ENCODE results near the gene CHRNG.
A peak's percentile ranks its signal among the peaks of the same experiment; 100 is the strongest.

CHRNG gene

GRCh38 chr2:232516551-232516950, 22.9 kb upstream of the CHRNG start:
- no peak for TF ChIP-seq CTCF (IDR thresholded peaks at IDR 0.05; ENCODE audit: extremely low read depth, insufficient read depth, missing control alignments)

GRCh38 chr2:232518844-232519243, 20.6 kb upstream of the CHRNG start:
- no peak for DNase-seq (ENCODE audit: low spot score)
- in situ Hi-C loops (cut with MboI; ENCODE audit: low pct_unique_long_range_greater_than_20kb, low sequenced_read_pairs, unreplicated experiment): no loop called here
- no peak for TF ChIP-seq CTCF (IDR thresholded peaks at IDR 0.05; ENCODE audit: extremely low read depth, insufficient read depth, missing control alignments)

More at GRCh38 chr2:232516551-232516950, 22.9 kb upstream of the CHRNG start:
- DNase-seq (ENCODE audit: low spot score): no peak
- in situ Hi-C loops (cut with MboI; ENCODE audit: low pct_unique_long_range_greater_than_20kb, low sequenced_read_pairs, unreplicated experiment): no loop called here

- no peak for TF ChIP-seq CTCF (IDR thresholded peaks at IDR 0.05; ENCODE audit: extremely low read depth, insufficient read depth, missing control alignments)
- in situ Hi-C loops (cut with MboI; ENCODE audit: low pct_unique_long_range_greater_than_20kb, low sequenced_read_pairs, unreplicated experiment): no loop called here
- DNase-seq (ENCODE audit: low spot score): no peak
Observed at GRCh38 chr2:232519581-232520438, 19.7 kb upstream of the CHRNG start, which contains the start of gene PRSS56. Gene PRSS56, plus strand, starts transcription at chr2:232520388. Its CDS starts 211 bp downstream, at chr2:232520599.

GRCh38 chr2:232520489-232520888, 19.0 kb upstream of the CHRNG start:
- no peak for DNase-seq (ENCODE audit: low spot score)
- TF ChIP-seq CTCF (IDR thresholded peaks at IDR 0.05; ENCODE audit: extremely low read depth, insufficient read depth, missing control alignments): no peak

GRCh38 chr2:232521098-232521497, 18.4 kb upstream of the CHRNG start:
- no peak for TF ChIP-seq CTCF (IDR thresholded peaks at IDR 0.05; ENCODE audit: extremely low read depth, insufficient read depth, missing control alignments)
- in situ Hi-C loops (cut with MboI; ENCODE audit: low pct_unique_long_range_greater_than_20kb, low sequenced_read_pairs, unreplicated experiment): no loop called here
- DNase-seq (ENCODE audit: low spot score): no peak

More at GRCh38 chr2:232520489-232520888, 19.0 kb upstream of the CHRNG start:
- in situ Hi-C loops (cut with MboI; ENCODE audit: low pct_unique_long_range_greater_than_20kb, low sequenced_read_pairs, unreplicated experiment): no loop called here

- peak; percentile 94 for DNase-seq (ENCODE audit: low spot score)
- in situ Hi-C loops (cut with MboI; ENCODE audit: low pct_unique_long_range_greater_than_20kb, low sequenced_read_pairs, unreplicated experiment): no loop called here
Observed at GRCh38 chr2:232521959-232522622, 17.4 kb upstream of the CHRNG start.

More at GRCh38 chr2:232521959-232522622, 17.4 kb upstream of the CHRNG start:
- TF ChIP-seq CTCF (IDR thresholded peaks at IDR 0.05; ENCODE audit: extremely low read depth, insufficient read depth, missing control alignments): peak; percentile 82

Data from GM13977 (cell line).